OCI-LY1 (cell line): Measurements from ENCODE around the gene DTD2.

Experiments
- H2AFZ ChIP-seq: fragments of 200-600 bp; sonication (generic), shearing (Covaris generic); 2 replicates; pipeline ENCODE4 v1.6.0; 2014; ENCODE audit warnings: antibody characterized with exemption, mild to moderate bottlenecking, low read length
- H3F3A ChIP-seq: fragments of 200-600 bp; sonication (generic), shearing (Covaris generic); 2 replicates; pipeline ENCODE4 v1.6.0; 2014; ENCODE audit warnings: mild to moderate bottlenecking, antibody characterized with exemption, low read length, moderate library complexity; ENCODE audit not compliant: insufficient read depth
- H3K27ac ChIP-seq: fragments of 200-600 bp; sonication (generic); 2 replicates; pipeline ENCODE4 v1.5.1; 2014; ENCODE audit warnings: low read length, mixed run types, mild to moderate bottlenecking, low read depth; ENCODE audit not compliant: poor library complexity, severe bottlenecking
- H3K27me3 ChIP-seq: fragments of 200-600 bp; sonication (generic); 2 replicates; pipeline ENCODE4 v1.6.0; 2014; ENCODE audit warnings: antibody characterized with exemption, mild to moderate bottlenecking, low read length, moderate library complexity; ENCODE audit not compliant: insufficient read depth
- H3K36me3 ChIP-seq: fragments of 200-600 bp; sonication (generic); 2 replicates; pipeline ENCODE4 v1.6.1; 2014; ENCODE audit warnings: mild to moderate bottlenecking, antibody characterized with exemption, low read length, moderate library complexity, mixed read lengths; ENCODE audit not compliant: insufficient read depth
- H3K4me1 ChIP-seq: fragments of 200-600 bp; sonication (generic); 2 replicates; pipeline ENCODE4 v1.5.1; 2014; ENCODE audit warnings: mild to moderate bottlenecking, low read length, moderate library complexity; ENCODE audit not compliant: insufficient read depth, severe bottlenecking
- H3K4me2 ChIP-seq: fragments of 200-600 bp; sonication (generic), shearing (Covaris generic); 2 replicates; pipeline ENCODE4 v1.6.1; 2014; ENCODE audit warnings: low read length
- H3K4me3 ChIP-seq: fragments of 200-600 bp; sonication (generic); 2 replicates; pipeline ENCODE4 v1.5.1; 2014; ENCODE audit warnings: low read length, low read depth, mild to moderate bottlenecking, mixed read lengths; ENCODE audit not compliant: poor library complexity, severe bottlenecking
- H3K79me2 ChIP-seq: fragments of 200-600 bp; shearing (Covaris generic); 2 replicates; pipeline ENCODE4 v1.6.1; 2016; ENCODE audit warnings: mixed run types, low read length, mixed read lengths; ENCODE audit not compliant: insufficient read depth
- H3K9ac ChIP-seq: fragments of 200-600 bp; sonication (generic), shearing (Covaris generic); 2 replicates; pipeline ENCODE4 v1.6.1; 2014; ENCODE audit warnings: mild to moderate bottlenecking, low read length, mixed read lengths
- H3K9me2 ChIP-seq: fragments of 200-600 bp; sonication (generic), shearing (Covaris generic); 2 replicates; pipeline ENCODE4 v1.6.1; 2014; ENCODE audit warnings: low read depth, mild to moderate bottlenecking, low read length, mixed read lengths
- H3K9me3 ChIP-seq: fragments of 200-600 bp; shearing (Covaris generic); 2 replicates; pipeline ENCODE4 v1.6.1; 2014; ENCODE audit warnings: low read length, mixed read lengths
- H4K20me1 ChIP-seq: fragments of 200-600 bp; sonication (generic), shearing (Covaris generic); 2 replicates; pipeline ENCODE4 v1.6.0; 2016; ENCODE audit warnings: mild to moderate bottlenecking, low read length; ENCODE audit not compliant: insufficient read depth
- CTCF ChIP-seq: fragments of 200-600 bp; sonication (generic), shearing (Covaris generic); IDR thresholded peaks from 2 replicates; pipeline ENCODE4 v1.5.1; 2017; ENCODE audit warnings: mild to moderate bottlenecking, antibody characterized with exemption, low read length, moderate library complexity, mixed read lengths
- EZH2 ChIP-seq: fragments of 200-600 bp; sonication (generic), shearing (Covaris generic); IDR thresholded peaks from 2 replicates; pipeline ENCODE4 v1.8.0; 2017; ENCODE audit warnings: borderline replicate concordance, mixed run types, mild to moderate bottlenecking, antibody characterized with exemption, low read length, moderate library complexity, mixed read lengths

DTD2 gene

GRCh38 chr14:31445703-31446102 is 11.6 kb downstream of the DTD2 start:
- no peak overlapping the region for H2AFZ ChIP-seq
- H3K4me3 ChIP-seq = no peak overlapping the region
- no peaks in the 10 kb centered on the region for H4K20me1 ChIP-seq
- peaks cover 51% of the 10 kb centered on the region for H3K36me3 ChIP-seq
- H3K4me1 ChIP-seq = no peaks in the 10 kb centered on the region
- no peaks in the 10 kb centered on the region for H3K79me2 ChIP-seq
- H3K9me2 ChIP-seq = no peaks in the 10 kb centered on the region
- H3K4me2 ChIP-seq = no peak overlapping the region
- no peaks in the 10 kb centered on the region for H3K9me3 ChIP-seq
- no peak overlapping the region for H3K27ac ChIP-seq
- H3F3A ChIP-seq = 0 out of 2 replicates have a peak, but pooled peaks cover 2% of the 10 kb centered on the region
- no peak for TF ChIP-seq EZH2
- no peak for TF ChIP-seq CTCF
- no peaks in the 10 kb centered on the region for H3K27me3 ChIP-seq
- no peak overlapping the region for H3K9ac ChIP-seq

GRCh38 chr14:31442284-31442683 is 15.0 kb downstream of the DTD2 start:
- H3K27ac ChIP-seq = no peak overlapping the region
- no peaks in the 10 kb centered on the region for H3K4me1 ChIP-seq
- H3K9ac ChIP-seq = no peak overlapping the region
- no peaks in the 10 kb centered on the region for H3K27me3 ChIP-seq
- no peaks in the 10 kb centered on the region for H3F3A ChIP-seq
- no peak overlapping the region for H2AFZ ChIP-seq
- no peak overlapping the region for H3K4me3 ChIP-seq
- no peaks in the 10 kb centered on the region for H4K20me1 ChIP-seq
- H3K4me2 ChIP-seq = no peak overlapping the region
- H3K9me3 ChIP-seq = no peaks in the 10 kb centered on the region; the same call in 1 of the 2 replicates
- H3K36me3 ChIP-seq = peaks cover 29% of the 10 kb centered on the region
- H3K79me2 ChIP-seq = no peaks in the 10 kb centered on the region
- H3K9me2 ChIP-seq = no peaks in the 10 kb centered on the region
- TF ChIP-seq CTCF (no peak), EZH2 (no peak)

GRCh38 chr14:31441273-31442111 is 15.8 kb downstream of the DTD2 start:
- TF ChIP-seq CTCF = no peak
- no peak for TF ChIP-seq EZH2
- Histone ChIP-seq H3K27me3 (no peaks in the 10 kb centered on the region), H3K4me3 (no peak overlapping the region), H2AFZ (no peak overlapping the region), H3K27ac (no peak overlapping the region), H3K79me2 (no peaks in the 10 kb centered on the region), H3K4me2 (no peak overlapping the region), H3K9ac (no peak overlapping the region), H3K9me3 (no peaks in the 10 kb centered on the region; the same call in 1 of the 2 replicates), H3K9me2 (no peaks in the 10 kb centered on the region), H3K36me3 (peaks cover 22% of the 10 kb centered on the region), H3K4me1 (no peaks in the 10 kb centered on the region), H3F3A (no peaks in the 10 kb centered on the region), H4K20me1 (no peaks in the 10 kb centered on the region)
